OCI-LY1 (cell line): ENCODE data around the gene CTNNBL1.

ENCODE experiments used
- H2AFZ ChIP-seq: fragments of 200-600 bp; sonication (generic), shearing (Covaris generic); 2 replicates; pipeline ENCODE4 v1.6.0; 2014; ENCODE audit warnings: antibody characterized with exemption, mild to moderate bottlenecking, low read length
- H3F3A ChIP-seq: fragments of 200-600 bp; sonication (generic), shearing (Covaris generic); 2 replicates; pipeline ENCODE4 v1.6.0; 2014; ENCODE audit warnings: mild to moderate bottlenecking, antibody characterized with exemption, low read length, moderate library complexity; ENCODE audit not compliant: insufficient read depth
- H3K27ac ChIP-seq: fragments of 200-600 bp; sonication (generic); 2 replicates; pipeline ENCODE4 v1.5.1; 2014; ENCODE audit warnings: low read length, mixed run types, mild to moderate bottlenecking, low read depth; ENCODE audit not compliant: poor library complexity, severe bottlenecking
- H3K27me3 ChIP-seq: fragments of 200-600 bp; sonication (generic); 2 replicates; pipeline ENCODE4 v1.6.0; 2014; ENCODE audit warnings: antibody characterized with exemption, mild to moderate bottlenecking, low read length, moderate library complexity; ENCODE audit not compliant: insufficient read depth
- H3K36me3 ChIP-seq: fragments of 200-600 bp; sonication (generic); 2 replicates; pipeline ENCODE4 v1.6.1; 2014; ENCODE audit warnings: mild to moderate bottlenecking, antibody characterized with exemption, low read length, moderate library complexity, mixed read lengths; ENCODE audit not compliant: insufficient read depth
- H3K4me1 ChIP-seq: fragments of 200-600 bp; sonication (generic); 2 replicates; pipeline ENCODE4 v1.5.1; 2014; ENCODE audit warnings: mild to moderate bottlenecking, low read length, moderate library complexity; ENCODE audit not compliant: insufficient read depth, severe bottlenecking
- H3K4me2 ChIP-seq: fragments of 200-600 bp; sonication (generic), shearing (Covaris generic); 2 replicates; pipeline ENCODE4 v1.6.1; 2014; ENCODE audit warnings: low read length
- H3K4me3 ChIP-seq: fragments of 200-600 bp; sonication (generic); 2 replicates; pipeline ENCODE4 v1.5.1; 2014; ENCODE audit warnings: low read length, low read depth, mild to moderate bottlenecking, mixed read lengths; ENCODE audit not compliant: poor library complexity, severe bottlenecking
- H3K79me2 ChIP-seq: fragments of 200-600 bp; shearing (Covaris generic); 2 replicates; pipeline ENCODE4 v1.6.1; 2016; ENCODE audit warnings: mixed run types, low read length, mixed read lengths; ENCODE audit not compliant: insufficient read depth
- H3K9ac ChIP-seq: fragments of 200-600 bp; sonication (generic), shearing (Covaris generic); 2 replicates; pipeline ENCODE4 v1.6.1; 2014; ENCODE audit warnings: mild to moderate bottlenecking, low read length, mixed read lengths
- H3K9me2 ChIP-seq: fragments of 200-600 bp; sonication (generic), shearing (Covaris generic); 2 replicates; pipeline ENCODE4 v1.6.1; 2014; ENCODE audit warnings: low read depth, mild to moderate bottlenecking, low read length, mixed read lengths
- H3K9me3 ChIP-seq: fragments of 200-600 bp; shearing (Covaris generic); 2 replicates; pipeline ENCODE4 v1.6.1; 2014; ENCODE audit warnings: low read length, mixed read lengths
- H4K20me1 ChIP-seq: fragments of 200-600 bp; sonication (generic), shearing (Covaris generic); 2 replicates; pipeline ENCODE4 v1.6.0; 2016; ENCODE audit warnings: mild to moderate bottlenecking, low read length; ENCODE audit not compliant: insufficient read depth
- CTCF ChIP-seq: fragments of 200-600 bp; sonication (generic), shearing (Covaris generic); IDR thresholded peaks from 2 replicates; pipeline ENCODE4 v1.5.1; 2017; ENCODE audit warnings: mild to moderate bottlenecking, antibody characterized with exemption, low read length, moderate library complexity, mixed read lengths
- EZH2 ChIP-seq: fragments of 200-600 bp; sonication (generic), shearing (Covaris generic); IDR thresholded peaks from 2 replicates; pipeline ENCODE4 v1.8.0; 2017; ENCODE audit warnings: borderline replicate concordance, mixed run types, mild to moderate bottlenecking, antibody characterized with exemption, low read length, moderate library complexity, mixed read lengths

CTNNBL1 gene

GRCh38 chr20:37886851-37887297, 193.0 kb downstream of the CTNNBL1 start:
- Histone ChIP-seq H3K36me3 (no peaks in the 10 kb centered on the region), H3K27me3 (peaks cover 5% of the 10 kb centered on the region; the same call in 1 of the 2 replicates), H3K9ac (no peak overlapping the region), H3K4me3 (no peak overlapping the region), H3K9me2 (no peaks in the 10 kb centered on the region), H3K27ac (no peak overlapping the region), H3K9me3 (no peaks in the 10 kb centered on the region), H3K4me2 (no peak overlapping the region), H2AFZ (no peak overlapping the region), H3F3A (no peaks in the 10 kb centered on the region), H3K4me1 (no peaks in the 10 kb centered on the region), H3K79me2 (no peaks in the 10 kb centered on the region), H4K20me1 (no peaks in the 10 kb centered on the region)
- no peak for TF ChIP-seq CTCF
- TF ChIP-seq EZH2, result no peak

GRCh38 chr20:37888641-37889040, 194.8 kb downstream of the CTNNBL1 start:
- Histone ChIP-seq H3K9ac (no peak overlapping the region), H3K27me3 (peaks cover 5% of the 10 kb centered on the region; the same call in 1 of the 2 replicates), H3F3A (no peaks in the 10 kb centered on the region), H3K9me3 (no peaks in the 10 kb centered on the region), H3K9me2 (no peaks in the 10 kb centered on the region), H3K4me1 (no peaks in the 10 kb centered on the region), H3K79me2 (no peaks in the 10 kb centered on the region), H2AFZ (no peak overlapping the region), H3K4me3 (no peak overlapping the region), H3K36me3 (no peaks in the 10 kb centered on the region), H3K4me2 (no peak overlapping the region), H4K20me1 (no peaks in the 10 kb centered on the region), H3K27ac (no peak overlapping the region)
- TF ChIP-seq EZH2 (no peak), CTCF (no peak)

GRCh38 chr20:37890108-37890507, 196.3 kb downstream of the CTNNBL1 start:
- Histone ChIP-seq H3K36me3 (no peaks in the 10 kb centered on the region), H3K4me1 (no peaks in the 10 kb centered on the region), H3K27ac (no peak overlapping the region), H3K9me2 (no peaks in the 10 kb centered on the region), H3K4me2 (no peak overlapping the region), H3K27me3 (peaks cover 5% of the 10 kb centered on the region; the same call in 1 of the 2 replicates), H3K9ac (no peak overlapping the region), H4K20me1 (no peaks in the 10 kb centered on the region), H2AFZ (no peak overlapping the region), H3K79me2 (no peaks in the 10 kb centered on the region), H3K4me3 (no peak overlapping the region), H3K9me3 (no peaks in the 10 kb centered on the region), H3F3A (no peaks in the 10 kb centered on the region)
- TF ChIP-seq EZH2 (no peak), CTCF (no peak)
